Body of pancreas (tissue), 4 donors: ENCODE measurements around the gene LTB. TPM values are rescaled to one million over a fixed set of nuclear protein-coding genes. Genes with fewer than 3 reads are reported as not detected.
A peak's percentile ranks its signal among the peaks of the same experiment; 100 is the strongest.

ENCODE experiments used
- ATAC-seq: fragments of 150-250 bp; one replicate; pipeline ENCODE4 v1.9.1; 2016
- DNase-seq, 4 donors: peaks; one replicate each; pipeline ENCODE4 v3.0.0-alpha.2; 2019
- H3K27ac ChIP-seq, 4 donors: fragments of 200-600 bp; sonication (generic); 1 replicate in 3 of 4; 2 replicates in 1 of 4; pipeline versions ENCODE4 v1.5.1 to v1.6.1; 2016 to 2019; ENCODE audit warnings: mild to moderate bottlenecking in 1 of 4, mixed read lengths in 1 of 4, moderate library complexity in 1 of 4
- H3K27me3 ChIP-seq, 2 donors: fragments of 200-600 bp; sonication (generic); one replicate each; pipeline ENCODE4 v1.6.0; 2016; ENCODE audit warnings: mild to moderate bottlenecking in 1 of 2
- H3K36me3 ChIP-seq, 2 donors: fragments of 200-600 bp; sonication (generic); replicated peaks in 1 of 2; 2 replicates each; pipeline ENCODE4 v1.5.1; 2016; ENCODE audit warnings: low read depth in 2 of 2; ENCODE audit not compliant: insufficient read depth in 1 of 2
- H3K4me1 ChIP-seq: fragments of 200-600 bp; sonication (generic); one replicate; pipeline ENCODE4 v1.6.0; 2016
- H3K4me3 ChIP-seq, 2 donors: fragments of 200-600 bp; sonication (generic); 1 replicate in 1 of 2; 2 replicates in 1 of 2; pipeline ENCODE4 v1.5.1; 2016 to 2019
- H3K9me3 ChIP-seq, 3 donors: fragments of 200-600 bp; sonication (generic); 1 replicate in 2 of 3; 2 replicates in 1 of 3; pipeline ENCODE4 v1.5.1; 2016
- POLR2A ChIP-seq, 3 donors: fragments of 450-650 bp; IDR thresholded peaks; one replicate each; pipeline ENCODE4 v1.6.1; 2016; ENCODE audit warnings: antibody characterized with exemption in 3 of 3, mild to moderate bottlenecking in 2 of 3
- WGBS, 2 donors: methylation state at CpG; one replicate each; pipeline ENCODE4 v1.1.5; 2017; 5-methylcytosine and 5-hydroxymethylcytosine counted together
- intact Hi-C: fragments of 100-400 bp; cut with DNase I; formaldehyde crosslinking; loops from one replicate; pipeline ENCODE4 v1.15.1; 2023
- total RNA-seq, 2 donors: library from RNA; depleted of rRNA; stranded (reverse); fragments of >200 nt; gene quantifications; one replicate each; pipeline ENCODE4 v1.1.0, GENCODE V29; 2016
- TF ChIP-seq, protein P1 (sequence below), 7 experiments: fragments of 450-650 bp in 4 of 7; fragments of 200-600 bp in 3 of 7; sonication (generic) in 3 of 7; IDR thresholded peaks; one replicate each; pipeline ENCODE4 v1.5.1; 2016 to 2019; ENCODE audit warnings: antibody characterized with exemption in 7 of 7

Gene LTB
- total RNA-seq, 2 donors from 2014 or later, result 0.78 TPM; not detected in 1

DNA sequence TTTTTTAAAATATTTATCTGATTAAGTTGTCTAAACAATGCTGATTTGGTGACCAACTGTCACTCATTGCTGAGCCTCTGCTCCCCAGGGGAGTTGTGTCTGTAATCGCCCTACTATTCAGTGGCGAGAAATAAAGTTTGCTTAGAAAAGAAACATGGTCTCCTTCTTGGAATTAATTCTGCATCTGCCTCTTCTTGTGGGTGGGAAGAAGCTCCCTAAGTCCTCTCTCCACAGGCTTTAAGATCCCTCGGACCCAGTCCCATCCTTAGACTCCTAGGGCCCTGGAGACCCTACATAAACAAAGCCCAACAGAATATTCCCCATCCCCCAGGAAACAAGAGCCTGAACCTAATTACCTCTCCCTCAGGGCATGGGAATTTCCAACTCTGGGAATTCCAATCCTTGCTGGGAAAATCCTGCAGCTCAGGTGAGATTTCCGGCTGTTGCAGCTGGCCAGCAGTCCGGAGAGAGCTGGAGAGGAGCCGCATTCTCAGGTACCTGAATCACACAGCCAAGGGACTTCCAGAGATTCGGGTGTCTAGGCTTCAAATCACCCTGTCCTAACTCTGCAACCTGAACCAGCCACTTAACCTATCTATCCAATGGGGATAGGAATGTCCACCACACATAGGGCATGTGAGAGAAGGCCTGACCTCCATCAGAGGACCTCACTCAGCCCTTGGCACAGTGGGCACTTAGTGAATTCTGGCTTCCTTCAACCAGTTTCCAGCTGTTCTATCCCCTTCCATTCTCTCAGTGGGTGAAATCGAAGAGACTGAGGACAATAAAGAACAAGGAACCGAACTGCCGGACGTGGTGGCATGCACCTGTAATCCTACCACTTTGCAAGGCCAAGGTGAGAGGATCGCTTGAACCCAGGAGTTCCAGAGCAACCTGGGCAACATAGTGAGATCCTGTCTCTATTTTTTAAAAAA is 3.8 kb downstream of the LTB start:
- TF ChIP-seq, protein P1, sequence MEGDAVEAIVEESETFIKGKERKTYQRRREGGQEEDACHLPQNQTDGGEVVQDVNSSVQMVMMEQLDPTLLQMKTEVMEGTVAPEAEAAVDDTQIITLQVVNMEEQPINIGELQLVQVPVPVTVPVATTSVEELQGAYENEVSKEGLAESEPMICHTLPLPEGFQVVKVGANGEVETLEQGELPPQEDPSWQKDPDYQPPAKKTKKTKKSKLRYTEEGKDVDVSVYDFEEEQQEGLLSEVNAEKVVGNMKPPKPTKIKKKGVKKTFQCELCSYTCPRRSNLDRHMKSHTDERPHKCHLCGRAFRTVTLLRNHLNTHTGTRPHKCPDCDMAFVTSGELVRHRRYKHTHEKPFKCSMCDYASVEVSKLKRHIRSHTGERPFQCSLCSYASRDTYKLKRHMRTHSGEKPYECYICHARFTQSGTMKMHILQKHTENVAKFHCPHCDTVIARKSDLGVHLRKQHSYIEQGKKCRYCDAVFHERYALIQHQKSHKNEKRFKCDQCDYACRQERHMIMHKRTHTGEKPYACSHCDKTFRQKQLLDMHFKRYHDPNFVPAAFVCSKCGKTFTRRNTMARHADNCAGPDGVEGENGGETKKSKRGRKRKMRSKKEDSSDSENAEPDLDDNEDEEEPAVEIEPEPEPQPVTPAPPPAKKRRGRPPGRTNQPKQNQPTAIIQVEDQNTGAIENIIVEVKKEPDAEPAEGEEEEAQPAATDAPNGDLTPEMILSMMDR (IDR thresholded peaks at IDR 0.05), result no peak
- peak in 2 of 3 donors; percentile 23 to 37 for TF ChIP-seq POLR2A (IDR thresholded peaks at IDR 0.05)
- intact Hi-C loops, result no loop called here
- no peaks in the 10 kb centered on the region for H3K27me3 ChIP-seq
- ATAC-seq (peak; percentile 40), DNase-seq (peak; percentile 56 to 73 (median 68))
- H3K4me1 ChIP-seq, result peaks cover 40% of the 10 kb centered on the region
- H3K4me3 ChIP-seq, result no peak overlapping the region
- no peaks in the 10 kb centered on the region for H3K36me3 ChIP-seq
- peak overlapping the region in 3 of 4 donors; percentile 10 to 70 (median 63) for H3K27ac ChIP-seq
- no peaks in the 10 kb centered on the region for H3K9me3 ChIP-seq
- WGBS, 2 donors, result 60 to 68% methylated on average over 9 to 12 of the region's 12 CpGs

DNA sequence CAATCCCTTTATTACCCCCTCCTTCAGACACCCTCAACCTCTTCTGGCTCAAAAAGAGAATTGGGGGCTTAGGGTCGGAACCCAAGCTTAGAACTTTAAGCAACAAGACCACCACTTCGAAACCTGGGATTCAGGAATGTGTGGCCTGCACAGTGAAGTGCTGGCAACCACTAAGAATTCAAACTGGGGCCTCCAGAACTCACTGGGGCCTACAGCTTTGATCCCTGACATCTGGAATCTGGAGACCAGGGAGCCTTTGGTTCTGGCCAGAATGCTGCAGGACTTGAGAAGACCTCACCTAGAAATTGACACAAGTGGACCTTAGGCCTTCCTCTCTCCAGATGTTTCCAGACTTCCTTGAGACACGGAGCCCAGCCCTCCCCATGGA is 4.7 kb downstream of the LTB start:
- Histone ChIP-seq H3K27ac (peak overlapping the region in 1 of 4 donors; percentile 70), H3K27me3 (no peaks in the 10 kb centered on the region), H3K4me1 (peaks cover 40% of the 10 kb centered on the region), H3K9me3 (no peaks in the 10 kb centered on the region), H3K4me3 (no peak overlapping the region), H3K36me3 (no peaks in the 10 kb centered on the region)
- intact Hi-C loops, result no loop called here
- WGBS, 2 donors, result 83 to 85% methylated on average over 3 of the region's 3 CpGs
- no peak for TF ChIP-seq POLR2A (IDR thresholded peaks at IDR 0.05)
- TF ChIP-seq, protein P1 (IDR thresholded peaks at IDR 0.05), result no peak
- DNase-seq, result no peak
- no peak for ATAC-seq

DNA sequence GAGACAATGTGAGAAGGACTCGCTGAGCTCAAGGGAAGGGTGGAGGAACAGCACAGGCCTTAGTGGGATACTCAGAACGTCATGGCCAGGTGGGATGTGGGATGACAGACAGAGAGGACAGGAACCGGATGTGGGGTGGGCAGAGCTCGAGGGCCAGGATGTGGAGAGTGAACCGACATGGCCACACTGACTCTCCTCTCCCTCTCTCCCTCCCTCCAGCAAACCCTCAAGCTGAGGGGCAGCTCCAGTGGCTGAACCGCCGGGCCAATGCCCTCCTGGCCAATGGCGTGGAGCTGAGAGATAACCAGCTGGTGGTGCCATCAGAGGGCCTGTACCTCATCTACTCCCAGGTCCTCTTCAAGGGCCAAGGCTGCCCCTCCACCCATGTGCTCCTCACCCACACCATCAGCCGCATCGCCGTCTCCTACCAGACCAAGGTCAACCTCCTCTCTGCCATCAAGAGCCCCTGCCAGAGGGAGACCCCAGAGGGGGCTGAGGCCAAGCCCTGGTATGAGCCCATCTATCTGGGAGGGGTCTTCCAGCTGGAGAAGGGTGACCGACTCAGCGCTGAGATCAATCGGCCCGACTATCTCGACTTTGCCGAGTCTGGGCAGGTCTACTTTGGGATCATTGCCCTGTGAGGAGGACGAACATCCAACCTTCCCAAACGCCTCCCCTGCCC is 5.2 kb downstream of the LTB start:
- H3K27me3 ChIP-seq, result no peaks in the 10 kb centered on the region
- H3K4me3 ChIP-seq, result no peak overlapping the region
- no peaks in the 10 kb centered on the region for H3K36me3 ChIP-seq
- TF ChIP-seq, protein P1 (IDR thresholded peaks at IDR 0.05), result no peak
- no peak for TF ChIP-seq POLR2A (IDR thresholded peaks at IDR 0.05)
- DNase-seq (no peak), ATAC-seq (no peak)
- intact Hi-C loops, result no loop called here
- peaks cover 35% of the 10 kb centered on the region for H3K4me1 ChIP-seq
- H3K27ac ChIP-seq, result no peak overlapping the region
- WGBS, 2 donors, result 79 to 88% methylated on average over 14 to 19 of the region's 19 CpGs
- H3K9me3 ChIP-seq, result no peaks in the 10 kb centered on the region

DNA sequence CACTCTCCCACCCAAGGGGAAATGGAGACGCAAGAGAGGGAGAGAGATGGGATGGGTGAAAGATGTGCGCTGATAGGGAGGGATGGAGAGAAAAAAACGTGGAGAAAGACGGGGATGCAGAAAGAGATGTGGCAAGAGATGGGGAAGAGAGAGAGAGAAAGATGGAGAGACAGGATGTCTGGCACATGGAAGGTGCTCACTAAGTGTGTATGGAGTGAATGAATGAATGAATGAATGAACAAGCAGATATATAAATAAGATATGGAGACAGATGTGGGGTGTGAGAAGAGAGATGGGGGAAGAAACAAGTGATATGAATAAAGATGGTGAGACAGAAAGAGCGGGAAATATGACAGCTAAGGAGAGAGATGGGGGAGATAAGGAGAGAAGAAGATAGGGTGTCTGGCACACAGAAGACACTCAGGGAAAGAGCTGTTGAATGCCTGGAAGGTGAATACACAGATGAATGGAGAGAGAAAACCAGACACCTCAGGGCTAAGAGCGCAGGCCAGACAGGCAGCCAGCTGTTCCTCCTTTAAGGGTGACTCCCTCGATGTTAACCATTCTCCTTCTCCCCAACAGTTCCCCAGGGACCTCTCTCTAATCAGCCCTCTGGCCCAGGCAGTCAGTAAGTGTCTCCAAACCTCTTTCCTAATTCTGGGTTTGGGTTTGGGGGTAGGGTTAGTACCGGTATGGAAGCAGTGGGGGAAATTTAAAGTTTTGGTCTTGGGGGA is 6.1 kb downstream of the LTB start:
- WGBS, 2 donors, result 67 to 75% methylated on average over 8 of the region's 8 CpGs
- no peak for DNase-seq
- Histone ChIP-seq H3K27me3 (no peaks in the 10 kb centered on the region), H3K36me3 (no peaks in the 10 kb centered on the region), H3K27ac (no peak overlapping the region), H3K4me1 (peaks cover 28% of the 10 kb centered on the region), H3K4me3 (no peak overlapping the region), H3K9me3 (no peaks in the 10 kb centered on the region)
- no peak for TF ChIP-seq POLR2A (IDR thresholded peaks at IDR 0.05)
- intact Hi-C loops, result no loop called here
- ATAC-seq, result no peak
